GM10248 (cell line): ENCODE data around the gene HOXA11.

ENCODE experiments used
- CTCF ChIA-PET: fragments of 300-600 bp; sonication (Branson Sonifier 250); formaldehyde crosslinking; extraction: SDS; loops from one replicate; lab custom pipeline; 2021; ENCODE audit warnings: antibody characterized with exemption; lab: Yijun Ruan, JAX
- POLR2A ChIA-PET: fragments of 350-650 bp; sonication (Branson Sonifier 250); formaldehyde crosslinking; extraction: SDS; loops from one replicate; lab custom pipeline; 2020; ENCODE audit warnings: antibody characterized with exemption; lab: Yijun Ruan, JAX
- DNase-seq: peaks from one replicate; pipeline ENCODE4 v3.0.0; 2012; ENCODE audit errors: extremely low spot score
- TF ChIP-seq, protein P1 (sequence below): IDR thresholded peaks from 2 replicates; pipeline ENCODE4 v1.5.1; 2012; ENCODE audit warnings: mild to moderate bottlenecking, low read depth; ENCODE audit errors: extremely low read depth, missing control alignments, control extremely low read depth

Gene HOXA11

DNA sequence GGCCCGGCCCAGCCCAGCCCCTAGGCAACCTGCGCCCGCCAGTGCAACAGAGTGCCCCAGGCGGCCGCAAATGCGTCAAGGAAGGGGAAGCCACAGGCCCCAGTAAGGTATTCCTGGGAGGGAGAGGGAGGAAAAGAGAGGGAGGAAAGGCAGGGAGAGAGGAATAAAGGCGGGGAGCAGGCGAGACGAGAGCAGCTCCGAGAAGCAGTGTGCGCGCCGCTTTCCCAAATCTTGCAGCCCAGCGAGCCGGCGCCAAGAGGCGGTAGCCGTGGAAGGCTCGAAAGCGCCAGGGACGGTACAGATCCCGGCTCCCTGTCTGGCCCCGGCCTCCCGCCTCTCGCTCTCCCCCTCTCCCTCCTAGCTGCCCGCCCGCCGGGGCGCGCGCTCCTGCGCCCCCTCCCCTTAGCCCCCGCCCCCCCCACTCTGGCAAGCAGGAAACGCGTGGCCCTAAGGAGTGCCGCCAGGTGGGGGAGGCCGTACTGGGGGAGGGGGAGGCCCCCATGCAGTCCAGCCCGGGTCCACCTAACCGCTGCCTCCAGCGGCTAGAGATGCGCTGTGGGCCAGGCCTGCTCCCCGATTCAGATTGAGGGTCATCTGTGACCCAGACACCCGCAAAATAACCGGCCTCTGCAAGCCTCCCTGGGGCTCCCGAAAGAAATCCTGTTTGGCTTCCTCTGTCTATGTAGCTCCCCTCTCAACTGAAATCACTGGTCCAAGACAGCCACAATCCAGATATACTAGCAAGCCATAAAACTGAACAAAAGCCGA lies 15.2 kb downstream of the HOXA11 start:
- CTCF ChIA-PET: interaction anchor here (3.8 kb wide), 1 partner anchor 9 kb away, joined by 19 read pairs; no protein-coding TSS in a partner anchor
- TF ChIP-seq, protein P1, sequence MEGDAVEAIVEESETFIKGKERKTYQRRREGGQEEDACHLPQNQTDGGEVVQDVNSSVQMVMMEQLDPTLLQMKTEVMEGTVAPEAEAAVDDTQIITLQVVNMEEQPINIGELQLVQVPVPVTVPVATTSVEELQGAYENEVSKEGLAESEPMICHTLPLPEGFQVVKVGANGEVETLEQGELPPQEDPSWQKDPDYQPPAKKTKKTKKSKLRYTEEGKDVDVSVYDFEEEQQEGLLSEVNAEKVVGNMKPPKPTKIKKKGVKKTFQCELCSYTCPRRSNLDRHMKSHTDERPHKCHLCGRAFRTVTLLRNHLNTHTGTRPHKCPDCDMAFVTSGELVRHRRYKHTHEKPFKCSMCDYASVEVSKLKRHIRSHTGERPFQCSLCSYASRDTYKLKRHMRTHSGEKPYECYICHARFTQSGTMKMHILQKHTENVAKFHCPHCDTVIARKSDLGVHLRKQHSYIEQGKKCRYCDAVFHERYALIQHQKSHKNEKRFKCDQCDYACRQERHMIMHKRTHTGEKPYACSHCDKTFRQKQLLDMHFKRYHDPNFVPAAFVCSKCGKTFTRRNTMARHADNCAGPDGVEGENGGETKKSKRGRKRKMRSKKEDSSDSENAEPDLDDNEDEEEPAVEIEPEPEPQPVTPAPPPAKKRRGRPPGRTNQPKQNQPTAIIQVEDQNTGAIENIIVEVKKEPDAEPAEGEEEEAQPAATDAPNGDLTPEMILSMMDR: no peak
- POLR2A ChIA-PET: no interaction called here
- DNase-seq: no peak

DNA sequence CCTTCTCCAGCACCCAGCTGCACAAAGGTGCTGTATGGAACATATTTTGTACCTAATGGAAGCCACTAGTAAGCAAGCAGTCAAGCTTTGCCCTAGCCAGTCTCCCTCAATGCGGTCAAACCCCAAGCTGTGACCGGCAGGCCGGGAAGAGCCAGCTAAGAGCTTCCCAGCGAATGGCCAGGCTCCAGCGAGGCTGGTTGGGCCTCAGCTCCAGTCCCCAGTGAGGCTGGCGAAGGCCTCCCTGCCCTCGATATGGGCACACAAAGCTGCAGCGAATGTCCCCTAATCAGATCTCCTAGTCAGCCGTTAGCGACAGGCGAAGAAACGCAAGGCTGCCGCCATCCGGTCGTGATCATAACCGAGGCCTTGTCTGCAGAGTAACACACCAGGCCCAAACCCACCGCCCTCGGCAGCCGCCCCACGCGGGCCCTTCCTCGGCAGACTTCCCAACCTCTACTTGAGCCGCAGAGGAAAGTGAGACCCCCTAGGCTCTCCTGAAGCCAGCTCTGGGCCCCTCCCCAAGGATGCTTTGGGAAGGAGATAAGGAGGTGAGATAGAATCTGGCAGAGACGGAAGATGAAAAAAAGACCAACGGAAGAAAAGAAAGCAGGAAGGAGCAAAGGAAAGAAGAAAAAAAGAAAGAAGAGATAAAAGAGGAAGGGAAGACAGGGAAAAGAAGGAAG lies 16.6 kb downstream of the HOXA11 start:
- ChIA-PET POLR2A (no interaction called here), CTCF (interaction anchor here (1.6 to 2.0 kb wide), 3 partner anchors 9 to 486 kb away, joined by 4 to 7 read pairs (median 5); no protein-coding TSS in a partner anchor)
- no peak for DNase-seq
- TF ChIP-seq, protein P1: no peak

DNA sequence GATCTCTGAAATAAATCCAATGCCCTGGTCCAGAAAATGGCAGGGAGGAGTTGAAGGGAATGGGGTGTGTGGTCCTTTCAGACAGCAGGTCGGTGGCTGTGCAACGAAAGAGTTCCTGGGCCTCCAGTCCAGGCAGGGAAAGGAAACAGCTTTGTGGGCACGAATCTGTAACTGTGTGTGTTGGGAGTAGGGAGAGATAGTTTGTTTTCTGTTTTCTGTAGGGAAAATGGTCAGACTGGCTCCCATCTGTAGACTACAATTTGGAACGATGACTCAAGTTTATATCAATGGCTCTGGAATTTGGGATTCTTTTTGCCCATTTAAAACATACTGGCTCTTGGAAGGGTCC lies 17.1 kb downstream of the HOXA11 start:
- no peak for DNase-seq
- POLR2A ChIA-PET: no interaction called here
- TF ChIP-seq, protein P1: no peak
- CTCF ChIA-PET: interaction anchor here (1.6 to 2.0 kb wide), 3 partner anchors 8 to 486 kb away, joined by 4 to 7 read pairs (median 5); no protein-coding TSS in a partner anchor

DNA sequence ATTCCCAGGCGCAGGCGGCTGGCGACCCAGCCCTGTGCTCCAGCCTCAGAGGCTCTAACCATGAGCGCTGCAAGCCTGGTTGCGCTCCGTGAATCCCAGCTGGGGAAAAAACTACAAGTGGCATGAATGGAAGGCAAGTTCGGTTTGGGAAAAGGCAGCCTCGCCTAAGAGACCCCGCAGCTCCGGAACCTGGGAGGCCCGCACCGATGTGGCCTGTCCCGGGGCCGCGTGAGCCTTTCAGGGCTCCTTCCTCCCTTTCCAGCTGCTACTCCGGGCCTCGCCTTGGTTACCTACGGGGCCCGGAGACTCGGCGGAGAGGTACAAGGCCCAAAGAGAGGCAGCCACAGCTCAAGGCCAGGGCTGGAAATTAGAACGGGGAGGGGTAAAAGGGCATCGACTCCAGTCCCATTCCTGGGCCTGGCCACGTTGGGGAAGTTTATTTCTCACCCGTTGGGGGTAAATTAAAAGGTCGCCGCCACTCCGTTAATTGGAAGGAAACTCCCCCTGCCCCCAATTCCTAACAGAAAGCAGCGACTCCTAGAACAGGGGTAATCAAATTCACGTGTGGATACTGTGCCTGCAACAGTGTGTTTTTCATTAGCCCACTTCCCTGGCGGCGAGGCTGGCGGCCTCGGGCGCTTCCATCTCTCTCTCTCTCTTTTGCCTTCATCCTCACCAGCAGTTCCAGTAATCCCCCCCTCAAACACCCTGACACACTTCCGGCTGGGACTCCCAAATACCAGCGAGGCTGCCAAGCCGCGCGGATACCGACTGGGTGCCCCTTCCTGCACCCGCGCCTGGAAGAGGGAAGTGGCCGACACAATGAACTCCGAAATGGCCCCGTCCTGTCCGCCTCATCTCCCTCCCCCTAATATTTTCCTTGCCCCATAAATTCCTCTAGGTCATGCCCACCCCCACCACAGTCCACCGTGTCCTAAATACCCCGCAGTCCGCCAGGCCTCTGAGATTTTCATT lies 18.2 kb downstream of the HOXA11 start:
- POLR2A ChIA-PET: no interaction called here
- DNase-seq: no peak

DNA sequence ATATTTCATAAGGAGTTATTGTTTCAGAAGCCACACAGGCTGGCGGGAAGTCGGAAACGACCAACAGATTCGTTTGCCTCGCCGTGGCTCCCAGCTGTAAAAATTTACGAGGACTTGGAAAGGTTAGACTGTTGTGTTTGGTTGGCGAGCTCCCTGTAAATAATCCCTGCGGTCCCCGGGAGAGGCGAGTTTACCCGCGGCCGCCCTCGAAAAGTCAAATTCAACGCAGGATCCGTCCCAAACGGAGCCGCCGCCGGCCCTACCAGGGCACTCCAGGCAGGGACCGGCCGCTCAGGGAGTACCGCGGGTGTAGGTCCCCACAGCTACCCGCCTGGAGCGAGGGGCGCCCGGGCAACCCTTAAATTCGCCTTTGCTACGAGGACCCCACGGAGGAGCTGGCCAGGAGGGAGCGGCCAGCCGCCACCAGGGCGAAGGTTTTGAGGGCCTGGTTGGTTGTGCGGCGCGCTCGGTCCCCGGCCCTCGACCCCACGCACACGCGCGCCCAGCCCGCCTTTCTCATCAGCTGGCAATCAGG lies 19.0 kb downstream of the HOXA11 start:
- no peak for DNase-seq
- ChIA-PET CTCF (interaction anchor here (1.2 to 3.4 kb wide), 2 partner anchors 30 to 91 kb away, joined by 4 to 11 read pairs; no protein-coding TSS in a partner anchor), POLR2A (no interaction called here)
- TF ChIP-seq, protein P1: no peak

More for the DNA sequence above, 18.2 kb downstream of the HOXA11 start:
- TF ChIP-seq, protein P1: no peak
- CTCF ChIA-PET: interaction anchor here (1.2 to 3.4 kb wide), 2 partner anchors 29 to 90 kb away, joined by 4 to 11 read pairs; no protein-coding TSS in a partner anchor
